Mucosa of descending colon (tissue), 3 donors: ENCODE data around the gene SRSF5. TPM values are rescaled to one million over a fixed set of nuclear protein-coding genes. Genes with fewer than 3 reads are reported as not detected.

Experiments used
- ATAC-seq: fragments of 200-7000 bp; cut with Tn5 transposase; one replicate; pipeline ENCODE4 v1.9.1; 2020; ENCODE audit warnings: mild to moderate bottlenecking, moderate library complexity
- DNase-seq, 3 donors: peaks; one replicate each; pipeline ENCODE4 v3.0.0-alpha.2; 2020
- H3K36me3 ChIP-seq: fragments of 200-600 bp; one replicate; pipeline ENCODE4 v1.8.0; 2021; ENCODE audit warnings: low read depth, mild to moderate bottlenecking
- H3K4me1 ChIP-seq: fragments of 200-600 bp; one replicate; pipeline ENCODE4 v1.8.0; 2021; ENCODE audit warnings: low read depth, mild to moderate bottlenecking
- H3K4me3 ChIP-seq: fragments of 200-600 bp; one replicate; pipeline ENCODE4 v1.8.0; 2021; ENCODE audit warnings: mild to moderate bottlenecking
- H3K9me3 ChIP-seq: fragments of 200-600 bp; one replicate; pipeline ENCODE4 v1.8.0; 2021; ENCODE audit warnings: mild to moderate bottlenecking
- intact Hi-C, 2 donors: fragments of 100-400 bp; cut with DNase I in 1 of 2; cut with micrococcal nuclease in 1 of 2; formaldehyde crosslinking; loops; one replicate each; pipeline versions ENCODE4 v1.11.0 to v1.11.1; 2022; cut with DNase I, micrococcal nuclease
- total RNA-seq, 3 donors: library from RNA; stranded (reverse); fragmentation: NEBNext Ultra II Directional in 2 of 3; extraction: Animal tissue kit (Norgen Biotek cat#: 25700) in 2 of 3; gene quantifications; one replicate each; pipeline versions ENCODE4 v1.2.1 to v1.2.4, GENCODE V29; 2021 to 2023
- TF ChIP-seq, protein P1 (sequence below): fragments of 200-600 bp; IDR thresholded peaks from one replicate; pipeline ENCODE4 v1.8.0; 2022; ENCODE audit warnings: antibody characterized with exemption, mild to moderate bottlenecking
- donor health status: DM: no; HTN: no; CAD: no; lungs with moderate emphysema.
- donor health status: DM: no; HTN: no; CAD: no.
- donor health status: DM: no; HTN: yes; CAD: no.

SRSF5 gene
- total RNA-seq, 3 donors from 2014 or later: 324 to 383 (median 352) TPM

DNA sequence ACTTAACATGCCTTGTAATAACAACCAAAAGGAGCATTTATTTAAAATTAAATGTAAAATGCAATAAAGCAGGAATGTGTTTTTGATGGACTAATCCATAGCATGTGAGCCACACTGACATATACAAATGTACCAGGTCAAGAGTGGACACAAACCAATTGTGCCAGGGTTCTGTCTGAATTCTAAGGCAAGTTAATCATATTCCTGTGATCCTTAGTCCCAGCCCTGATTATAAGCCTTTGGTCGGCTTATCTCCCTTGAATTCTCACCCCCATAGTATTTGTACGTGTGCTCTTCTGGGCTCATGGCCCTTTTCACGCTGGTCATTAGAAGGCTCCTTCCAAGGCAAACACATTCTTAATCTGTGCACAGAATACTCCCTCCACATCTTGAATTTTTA is 10.6 kb upstream of the SRSF5 start:
- peaks cover 6% of the 10 kb centered on the region for H3K4me1 ChIP-seq
- H3K9me3 ChIP-seq: no peaks in the 10 kb centered on the region
- intact Hi-C loops: no loop called here
- DNase-seq (no peak), ATAC-seq (no peak)
- TF ChIP-seq, protein P1, sequence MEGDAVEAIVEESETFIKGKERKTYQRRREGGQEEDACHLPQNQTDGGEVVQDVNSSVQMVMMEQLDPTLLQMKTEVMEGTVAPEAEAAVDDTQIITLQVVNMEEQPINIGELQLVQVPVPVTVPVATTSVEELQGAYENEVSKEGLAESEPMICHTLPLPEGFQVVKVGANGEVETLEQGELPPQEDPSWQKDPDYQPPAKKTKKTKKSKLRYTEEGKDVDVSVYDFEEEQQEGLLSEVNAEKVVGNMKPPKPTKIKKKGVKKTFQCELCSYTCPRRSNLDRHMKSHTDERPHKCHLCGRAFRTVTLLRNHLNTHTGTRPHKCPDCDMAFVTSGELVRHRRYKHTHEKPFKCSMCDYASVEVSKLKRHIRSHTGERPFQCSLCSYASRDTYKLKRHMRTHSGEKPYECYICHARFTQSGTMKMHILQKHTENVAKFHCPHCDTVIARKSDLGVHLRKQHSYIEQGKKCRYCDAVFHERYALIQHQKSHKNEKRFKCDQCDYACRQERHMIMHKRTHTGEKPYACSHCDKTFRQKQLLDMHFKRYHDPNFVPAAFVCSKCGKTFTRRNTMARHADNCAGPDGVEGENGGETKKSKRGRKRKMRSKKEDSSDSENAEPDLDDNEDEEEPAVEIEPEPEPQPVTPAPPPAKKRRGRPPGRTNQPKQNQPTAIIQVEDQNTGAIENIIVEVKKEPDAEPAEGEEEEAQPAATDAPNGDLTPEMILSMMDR: no peak
- no peaks in the 10 kb centered on the region for H3K36me3 ChIP-seq
- H3K4me3 ChIP-seq: no peak overlapping the region

DNA sequence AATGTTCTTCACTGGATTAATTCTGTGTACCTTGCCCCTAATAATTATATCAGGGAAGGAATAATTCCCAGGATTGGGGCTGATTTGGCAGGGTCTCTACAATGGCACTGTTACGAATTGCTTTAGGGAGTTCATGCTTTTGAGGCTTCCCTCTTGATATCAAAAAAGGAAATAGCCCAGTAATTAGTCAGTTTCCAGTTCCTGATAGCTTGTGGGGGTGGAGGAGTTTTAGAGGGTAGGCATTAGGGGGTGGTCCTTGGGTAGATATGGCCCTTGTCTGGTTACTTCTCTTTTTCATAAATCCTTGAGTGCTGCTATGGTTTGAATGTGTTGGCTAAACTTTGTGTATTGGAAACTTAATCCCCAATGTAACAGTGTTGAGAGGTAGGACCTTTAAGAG is 6.1 kb upstream of the SRSF5 start:
- Histone ChIP-seq H3K4me3 (no peak overlapping the region), H3K4me1 (peaks cover 6% of the 10 kb centered on the region), H3K36me3 (no peaks in the 10 kb centered on the region), H3K9me3 (no peaks in the 10 kb centered on the region)
- intact Hi-C loops: no loop called here
- no peak for DNase-seq
- TF ChIP-seq, protein P1: no peak
- no peak for ATAC-seq

DNA sequence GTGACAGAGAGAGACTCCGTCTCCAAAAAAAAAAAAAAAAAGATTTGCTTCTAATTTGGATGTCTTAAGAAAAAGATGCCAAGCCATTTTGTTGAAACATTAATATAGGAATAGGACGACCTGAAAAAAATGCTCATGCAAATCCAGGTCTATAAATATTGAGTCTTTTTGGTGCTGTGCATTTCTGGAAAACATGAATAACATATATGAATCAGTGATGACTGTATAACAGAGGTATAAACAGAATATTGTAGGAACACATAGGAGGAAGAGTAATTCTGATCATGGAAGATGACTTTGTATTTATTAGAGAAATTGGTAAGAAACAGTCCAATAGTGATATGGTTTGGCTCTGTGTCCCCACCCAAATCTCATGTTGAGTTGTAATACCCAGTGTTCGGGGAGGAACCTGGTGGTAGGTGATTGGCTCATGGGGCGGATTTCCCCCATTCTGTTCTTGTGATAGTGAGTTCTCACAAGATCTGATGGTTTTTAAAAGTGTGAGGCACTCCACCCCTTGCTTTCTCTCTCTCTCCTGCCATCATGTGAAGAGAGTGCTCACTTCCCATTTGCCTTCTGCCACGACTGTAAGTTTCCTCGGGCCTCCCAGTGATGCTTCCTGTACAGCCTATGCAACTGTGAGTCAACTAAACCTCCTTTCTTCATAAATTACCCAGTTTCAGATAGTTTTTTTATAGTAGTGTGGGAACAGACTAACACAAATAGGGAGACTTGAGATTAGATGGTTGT is 3.0 kb upstream of the SRSF5 start:
- Histone ChIP-seq H3K4me3 (no peak overlapping the region), H3K36me3 (no peaks in the 10 kb centered on the region), H3K9me3 (no peaks in the 10 kb centered on the region), H3K4me1 (peaks cover 8% of the 10 kb centered on the region)
- TF ChIP-seq, protein P1: no peak
- intact Hi-C loops: no loop called here
- no peak for ATAC-seq
- DNase-seq: no peak

DNA sequence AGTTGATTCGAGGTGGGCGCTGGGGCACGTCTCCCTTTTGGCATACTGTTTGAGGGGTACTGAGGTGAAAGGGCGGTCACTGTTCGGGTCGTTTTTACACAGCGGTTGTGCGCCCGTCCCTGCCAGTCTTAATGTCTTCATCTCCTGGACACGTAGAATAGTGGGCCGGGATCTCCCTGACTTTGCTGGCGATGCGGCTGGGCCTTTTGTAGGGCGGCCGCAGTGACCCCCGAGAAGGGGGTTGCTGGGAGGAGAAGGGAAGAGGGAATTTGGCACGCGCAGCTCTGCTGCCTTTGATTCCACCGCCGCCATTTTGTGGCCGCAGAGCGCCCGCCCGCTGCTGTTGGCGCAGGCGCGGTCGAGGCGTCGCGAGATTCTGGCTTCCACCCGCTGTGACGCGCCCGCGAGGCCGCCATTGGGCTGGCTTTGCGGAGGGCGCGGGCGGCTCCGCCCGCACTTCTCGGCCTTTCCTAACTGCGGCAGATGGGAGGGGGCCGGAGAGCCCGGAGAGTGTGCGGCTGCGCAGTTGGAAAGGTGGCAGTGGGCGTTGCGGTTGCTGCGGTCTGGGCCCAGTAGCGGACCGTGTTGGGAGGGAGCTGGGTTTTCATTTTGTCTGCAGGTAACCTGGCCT is 542 bp downstream of the SRSF5 start:
- Histone ChIP-seq H3K4me3 (peak overlapping the region; percentile 97), H3K4me1 (peaks cover 23% of the 10 kb centered on the region), H3K9me3 (no peaks in the 10 kb centered on the region), H3K36me3 (peaks cover 12% of the 10 kb centered on the region)
- DNase-seq (peak; percentile 92 to 96 (median 94)), ATAC-seq (peak; percentile 93)
- intact Hi-C loops: no loop called here
- TF ChIP-seq, protein P1: no peak

DNA sequence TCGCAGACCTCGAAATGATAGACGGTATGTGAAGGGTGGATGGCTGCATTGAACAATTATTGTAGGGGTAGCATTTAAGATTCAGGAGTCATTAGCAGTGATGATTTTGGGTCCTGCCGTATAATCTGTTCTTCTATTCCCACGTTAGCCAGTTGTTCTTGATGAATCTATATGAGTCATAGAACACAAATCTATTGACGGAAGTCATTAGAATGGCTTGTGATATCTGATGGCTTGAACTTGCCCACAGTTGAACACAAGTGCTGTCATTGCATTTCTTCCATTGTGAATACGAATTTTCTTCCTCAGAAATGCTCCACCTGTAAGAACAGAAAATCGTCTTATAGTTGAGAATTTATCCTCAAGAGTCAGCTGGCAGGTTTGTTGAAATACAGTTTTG is 1.9 kb downstream of the SRSF5 start:
- H3K9me3 ChIP-seq: no peaks in the 10 kb centered on the region
- DNase-seq (no peak), ATAC-seq (no peak)
- TF ChIP-seq, protein P1: no peak
- intact Hi-C loops: no loop called here
- H3K4me1 ChIP-seq: peaks cover 23% of the 10 kb centered on the region
- no peak overlapping the region for H3K4me3 ChIP-seq
- H3K36me3 ChIP-seq: peaks cover 12% of the 10 kb centered on the region
